Osteoblast (primary cell): ENCODE data around the gene LRBA. TPM values are rescaled to one million over a fixed set of nuclear protein-coding genes. Genes with fewer than 3 reads are reported as not detected.

ENCODE experiments used
- DNase-seq: peaks from one replicate; pipeline ENCODE4 v3.0.0; 2011; ENCODE audit warnings: low spot score, mixed read lengths; ENCODE audit not compliant: insufficient read length; ENCODE audit errors: missing footprints
- H2AFZ ChIP-seq: 2 replicates; pipeline ENCODE4 v1.6.0; 2011; ENCODE audit warnings: mild to moderate bottlenecking, low read length
- H3K27ac ChIP-seq: 2 replicates; pipeline ENCODE4 v1.5.1; 2011; ENCODE audit warnings: mild to moderate bottlenecking, low read depth, low read length, moderate library complexity
- H3K27me3 ChIP-seq: 2 replicates; pipeline ENCODE4 v1.6.0; 2012; ENCODE audit warnings: mild to moderate bottlenecking, control low read depth, inconsistent platforms, low read length, moderate library complexity; ENCODE audit not compliant: insufficient read depth
- H3K36me3 ChIP-seq: 2 replicates; pipeline ENCODE4 v1.5.1; 2011; ENCODE audit warnings: mild to moderate bottlenecking, low read length, control low read depth, moderate library complexity; ENCODE audit not compliant: insufficient read depth
- H3K4me1 ChIP-seq: 2 replicates; pipeline ENCODE4 v1.5.1; 2011; ENCODE audit warnings: mild to moderate bottlenecking, low read length, control low read depth, moderate library complexity; ENCODE audit not compliant: insufficient read depth
- H3K4me2 ChIP-seq: 2 replicates; pipeline ENCODE4 v1.6.0; 2011; ENCODE audit warnings: mild to moderate bottlenecking, low read length; ENCODE audit not compliant: insufficient read depth
- H3K4me3 ChIP-seq: fragments of 200-600 bp; sonication (generic); 3 replicates; pipeline ENCODE4 v1.5.1; 2012; ENCODE audit warnings: mild to moderate bottlenecking, low read length, inconsistent platforms; ENCODE audit not compliant: insufficient read depth
- H3K79me2 ChIP-seq: 2 replicates; pipeline ENCODE4 v1.6.0; 2012; ENCODE audit warnings: mild to moderate bottlenecking, low read length, control low read depth, inconsistent platforms; ENCODE audit not compliant: insufficient read depth
- H3K9me3 ChIP-seq: 2 replicates; pipeline ENCODE4 v1.5.1; 2011; ENCODE audit warnings: low read depth, low read length, control low read depth
- H4K20me1 ChIP-seq: 2 replicates; pipeline ENCODE4 v1.6.0; 2012; ENCODE audit warnings: mild to moderate bottlenecking, low read length, control low read depth; ENCODE audit not compliant: insufficient read depth
- total RNA-seq: library from RNA; depleted of rRNA; stranded (reverse); fragments of >200 nt; gene quantifications from 2 replicates; pipeline ENCODE4 v1.2.3, GENCODE V29; 2012
- TF ChIP-seq, protein P1 (sequence below): IDR thresholded peaks from 2 replicates; pipeline ENCODE4 v1.5.1; 2011; ENCODE audit warnings: mild to moderate bottlenecking, low read depth, low read length, moderate library complexity; ENCODE audit errors: extremely low read depth

The LRBA gene
- total RNA-seq, 1 donor = 67.3 TPM

GRCh38 chr4:150952167-150952845, 62.8 kb downstream of the LRBA start:
- Histone ChIP-seq H3K27me3 (no peaks in the 10 kb centered on the region), H4K20me1 (no peaks in the 10 kb centered on the region), H2AFZ (no peak overlapping the region), H3K4me2 (no peak overlapping the region), H3K79me2 (peaks cover 19% of the 10 kb centered on the region), H3K4me3 (no peak overlapping the region), H3K9me3 (no peaks in the 10 kb centered on the region), H3K4me1 (peaks cover 6% of the 10 kb centered on the region), H3K36me3 (no peaks in the 10 kb centered on the region), H3K27ac (no peak overlapping the region)
- TF ChIP-seq, protein P1, sequence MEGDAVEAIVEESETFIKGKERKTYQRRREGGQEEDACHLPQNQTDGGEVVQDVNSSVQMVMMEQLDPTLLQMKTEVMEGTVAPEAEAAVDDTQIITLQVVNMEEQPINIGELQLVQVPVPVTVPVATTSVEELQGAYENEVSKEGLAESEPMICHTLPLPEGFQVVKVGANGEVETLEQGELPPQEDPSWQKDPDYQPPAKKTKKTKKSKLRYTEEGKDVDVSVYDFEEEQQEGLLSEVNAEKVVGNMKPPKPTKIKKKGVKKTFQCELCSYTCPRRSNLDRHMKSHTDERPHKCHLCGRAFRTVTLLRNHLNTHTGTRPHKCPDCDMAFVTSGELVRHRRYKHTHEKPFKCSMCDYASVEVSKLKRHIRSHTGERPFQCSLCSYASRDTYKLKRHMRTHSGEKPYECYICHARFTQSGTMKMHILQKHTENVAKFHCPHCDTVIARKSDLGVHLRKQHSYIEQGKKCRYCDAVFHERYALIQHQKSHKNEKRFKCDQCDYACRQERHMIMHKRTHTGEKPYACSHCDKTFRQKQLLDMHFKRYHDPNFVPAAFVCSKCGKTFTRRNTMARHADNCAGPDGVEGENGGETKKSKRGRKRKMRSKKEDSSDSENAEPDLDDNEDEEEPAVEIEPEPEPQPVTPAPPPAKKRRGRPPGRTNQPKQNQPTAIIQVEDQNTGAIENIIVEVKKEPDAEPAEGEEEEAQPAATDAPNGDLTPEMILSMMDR = no peak
- DNase-seq = no peak

DNA sequence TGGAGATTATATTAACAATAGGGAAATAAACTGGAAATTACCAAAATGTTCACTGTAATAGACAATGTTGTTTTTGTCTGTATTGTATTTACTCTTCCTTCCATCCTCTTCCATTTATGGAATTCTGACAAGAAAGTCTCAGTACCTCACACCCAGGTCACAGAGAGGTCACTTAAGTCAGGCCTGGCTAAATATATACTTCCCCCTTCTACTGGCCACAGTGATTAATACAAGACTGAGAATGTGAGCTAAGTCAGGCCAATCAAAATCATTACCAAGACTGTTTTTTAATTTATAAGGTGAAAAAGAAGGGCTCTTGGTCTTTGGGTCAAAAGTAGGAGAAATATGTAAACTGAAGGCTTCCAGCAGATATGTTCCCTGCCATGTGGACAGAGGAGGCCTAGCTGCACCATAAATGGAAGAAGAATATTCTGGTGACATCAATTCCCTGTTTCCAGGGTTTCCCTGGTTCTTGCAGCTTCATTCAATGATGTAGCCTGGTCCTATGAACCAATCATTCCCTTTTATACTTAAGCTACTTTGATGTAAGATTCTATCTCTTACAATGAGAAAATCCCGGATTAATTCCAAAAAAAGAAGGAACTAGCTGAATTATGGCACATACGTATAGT, 64.3 kb downstream of the LRBA start:
- H3K27me3 ChIP-seq = no peaks in the 10 kb centered on the region
- peaks cover 16% of the 10 kb centered on the region for H3K79me2 ChIP-seq
- H3K4me1 ChIP-seq = peaks cover 6% of the 10 kb centered on the region
- TF ChIP-seq, protein P1 = no peak
- peak; percentile 65 for DNase-seq
- no peaks in the 10 kb centered on the region for H3K36me3 ChIP-seq
- H3K4me3 ChIP-seq = no peak overlapping the region
- no peak overlapping the region for H3K4me2 ChIP-seq
- no peaks in the 10 kb centered on the region for H4K20me1 ChIP-seq
- no peak overlapping the region for H3K27ac ChIP-seq
- H3K9me3 ChIP-seq = no peaks in the 10 kb centered on the region
- peak overlapping the region; percentile 66 for H2AFZ ChIP-seq

- no peaks in the 10 kb centered on the region for H3K36me3 ChIP-seq
- no peak overlapping the region for H2AFZ ChIP-seq
- DNase-seq = no peak
- no peaks in the 10 kb centered on the region for H3K9me3 ChIP-seq
- no peaks in the 10 kb centered on the region for H3K27me3 ChIP-seq
- H3K4me2 ChIP-seq = no peak overlapping the region
- H3K4me3 ChIP-seq = no peak overlapping the region
- no peaks in the 10 kb centered on the region for H4K20me1 ChIP-seq
- H3K79me2 ChIP-seq = peaks cover 12% of the 10 kb centered on the region
- TF ChIP-seq, protein P1 = no peak
- peaks cover 6% of the 10 kb centered on the region for H3K4me1 ChIP-seq
- H3K27ac ChIP-seq = no peak overlapping the region
Measured at GRCh38 chr4:150949943-150950342, 65.1 kb downstream of the LRBA start.

GRCh38 chr4:150949342-150949741, 65.7 kb downstream of the LRBA start:
- H3K27ac ChIP-seq = no peak overlapping the region

More at GRCh38 chr4:150949342-150949741, 65.7 kb downstream of the LRBA start:
- Histone ChIP-seq H3K4me3 (no peak overlapping the region), H3K4me1 (peaks cover 6% of the 10 kb centered on the region), H3K27me3 (no peaks in the 10 kb centered on the region), H3K36me3 (no peaks in the 10 kb centered on the region), H4K20me1 (no peaks in the 10 kb centered on the region), H3K4me2 (no peak overlapping the region), H2AFZ (no peak overlapping the region), H3K79me2 (peaks cover 10% of the 10 kb centered on the region), H3K9me3 (no peaks in the 10 kb centered on the region)
- TF ChIP-seq, protein P1 = no peak
- DNase-seq = no peak
